Stimulated activated CD8-positive, alpha-beta memory T cell treated with anti-CD3 and anti-CD28 coated beads, Interleukin-4, amount 100 ng/mL, for 4 hours (primary cell): Measurements from ENCODE around the gene P2RY4.
"Not testable (repeated sequence)": the region's sequence is repeated elsewhere in the genome, so short reads cannot be mapped to it uniquely, and the experiment has no call there.

Source experiments
- DNase-seq, 2 donors: peaks; one replicate each; pipeline ENCODE4 v3.0.0-alpha.2; 2020; ENCODE audit warnings: low read depth in 2 of 2, low spot score in 1 of 2

P2RY4 gene

DNA sequence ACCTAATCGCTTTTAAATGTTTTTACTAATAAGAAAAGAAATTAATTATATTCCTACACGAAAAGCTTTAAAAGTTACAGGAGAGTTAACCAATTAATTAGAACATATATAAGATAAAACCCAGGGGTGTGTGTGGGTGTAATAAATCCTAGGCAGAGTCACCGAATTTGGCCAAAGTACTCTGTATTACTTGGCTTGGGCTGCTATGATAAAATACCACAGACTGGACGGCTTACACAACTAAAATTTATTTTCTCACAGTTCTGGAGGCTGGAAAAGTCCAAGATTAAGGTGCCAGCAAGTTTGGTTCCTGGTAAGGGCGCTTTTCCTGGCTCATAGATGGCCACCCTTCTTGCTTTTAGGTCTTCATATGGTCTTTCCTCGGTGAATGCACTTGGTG, 15.1 kb downstream of the P2RY4 start:
- no peak for DNase-seq

DNA sequence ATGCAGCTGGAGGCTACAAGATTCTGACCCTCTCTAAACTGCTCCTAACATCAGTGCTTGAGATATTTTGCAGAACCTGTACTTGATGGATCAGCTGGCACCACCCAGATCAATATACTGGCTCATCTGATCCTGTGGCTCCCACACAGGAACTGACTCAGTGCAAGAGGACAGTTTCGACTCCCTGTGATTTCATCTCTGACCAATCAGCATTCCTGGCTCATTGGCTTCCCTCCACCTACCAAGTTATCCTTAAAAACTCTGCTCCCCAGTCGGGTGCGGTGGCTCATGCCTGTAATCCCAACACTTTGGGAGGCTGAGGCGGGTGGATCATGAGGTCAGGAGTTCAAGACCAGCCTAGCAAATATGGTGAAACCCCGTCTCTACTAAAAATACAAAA, 16.4 kb downstream of the P2RY4 start:
- not testable (repeated sequence) for DNase-seq

DNA sequence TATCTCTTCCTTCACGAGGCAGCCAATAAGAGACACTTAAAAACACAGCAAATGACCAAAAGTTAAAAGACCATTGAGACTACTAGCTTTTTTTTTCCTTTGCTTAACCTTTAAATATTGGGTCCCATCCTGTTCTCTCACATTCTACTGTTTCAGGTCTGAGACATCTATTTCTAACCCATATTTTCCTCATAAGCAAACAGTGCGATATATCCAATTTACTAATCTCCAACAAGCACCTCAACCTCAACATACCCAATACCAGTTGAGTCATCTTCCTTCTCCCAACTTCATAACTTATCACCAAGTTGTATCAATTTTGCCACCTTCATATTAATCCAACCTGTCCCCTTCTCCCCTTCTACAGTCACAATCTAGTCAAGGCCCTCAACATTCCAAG, 18.5 kb downstream of the P2RY4 start:
- DNase-seq: no peak

DNA sequence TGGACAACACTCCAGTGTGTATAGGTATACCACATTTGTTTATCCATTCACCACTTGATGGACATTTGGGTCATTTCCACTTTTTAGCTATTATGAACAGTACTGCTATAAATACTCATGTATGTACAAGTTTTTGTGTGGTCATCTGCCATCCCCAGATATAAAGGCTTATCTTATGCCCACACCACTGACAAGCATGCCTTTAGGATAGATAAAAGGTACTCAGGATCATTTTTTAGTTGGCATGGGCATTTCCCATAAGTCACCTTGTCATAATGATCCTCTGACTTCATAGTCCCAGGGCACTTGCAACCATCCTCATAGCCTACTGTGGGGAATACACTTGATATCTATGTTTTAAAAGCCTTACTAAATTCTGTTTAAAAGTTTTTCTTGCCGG, 19.3 kb downstream of the P2RY4 start:
- no peak for DNase-seq

DNA sequence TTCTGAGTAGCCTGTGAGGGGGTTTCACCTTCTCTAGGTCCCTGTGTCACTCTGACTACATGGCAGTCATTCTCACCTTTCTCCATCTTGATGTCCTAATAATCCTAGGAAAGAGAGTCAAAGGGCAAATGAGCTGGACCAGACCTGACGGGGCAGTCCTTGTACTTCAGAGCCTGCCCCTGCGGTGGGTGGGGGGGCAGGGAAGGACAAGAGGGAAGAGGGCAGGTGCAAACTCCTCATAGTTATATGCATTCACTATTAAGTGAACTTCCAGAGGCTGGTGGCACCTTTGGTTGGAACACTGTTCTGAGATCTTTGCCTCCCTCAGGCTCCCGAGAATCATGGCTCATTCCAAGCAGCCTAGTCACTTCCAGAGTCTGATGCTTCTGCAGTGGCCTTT, 25.6 kb downstream of the P2RY4 start, which contains the start of gene AWAT1:
Gene AWAT1 (plus strand): TSS at position 301 of the 400 bp plus-strand sequence. CDS start 41 bp downstream, at position 342.
- no peak for DNase-seq

DNA sequence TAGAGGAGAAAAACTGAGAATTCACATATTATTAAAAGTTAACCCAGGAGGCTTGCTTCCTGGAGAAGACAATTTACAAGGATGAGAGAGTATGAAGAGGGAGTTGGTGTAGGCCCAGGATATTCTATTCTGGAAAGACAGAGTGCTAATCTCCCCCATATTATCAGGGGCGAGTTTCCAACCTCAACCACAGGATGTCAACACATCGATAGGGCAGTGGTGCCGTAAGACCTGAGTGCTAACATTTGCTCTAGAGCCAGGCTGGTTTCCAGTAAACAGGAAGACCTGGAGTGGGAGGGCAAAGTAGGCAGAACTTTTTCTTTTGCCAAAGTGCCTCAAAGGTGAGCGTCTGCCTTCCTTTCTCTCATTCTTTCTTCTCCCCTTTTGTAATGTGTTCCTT, 28.3 kb downstream of the P2RY4 start:
- no peak for DNase-seq

DNA sequence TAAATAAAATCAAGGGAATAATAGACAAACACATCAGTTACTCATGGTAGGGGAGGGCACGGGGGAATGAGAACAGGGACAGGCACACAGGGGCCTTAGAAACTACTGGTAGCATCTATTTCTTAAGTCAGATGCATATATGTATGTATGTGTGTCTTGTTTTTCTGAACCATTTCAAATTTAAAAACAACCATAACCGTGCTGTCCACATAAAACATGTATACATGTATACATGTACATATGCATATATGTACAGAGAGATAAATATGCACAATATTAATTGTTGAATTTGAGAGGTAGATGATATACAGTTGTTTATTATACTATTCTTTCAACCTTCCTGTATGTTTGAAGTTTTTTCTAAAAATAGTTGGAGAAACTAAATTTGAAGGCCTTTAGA, 33.3 kb downstream of the P2RY4 start:
- no peak for DNase-seq

DNA sequence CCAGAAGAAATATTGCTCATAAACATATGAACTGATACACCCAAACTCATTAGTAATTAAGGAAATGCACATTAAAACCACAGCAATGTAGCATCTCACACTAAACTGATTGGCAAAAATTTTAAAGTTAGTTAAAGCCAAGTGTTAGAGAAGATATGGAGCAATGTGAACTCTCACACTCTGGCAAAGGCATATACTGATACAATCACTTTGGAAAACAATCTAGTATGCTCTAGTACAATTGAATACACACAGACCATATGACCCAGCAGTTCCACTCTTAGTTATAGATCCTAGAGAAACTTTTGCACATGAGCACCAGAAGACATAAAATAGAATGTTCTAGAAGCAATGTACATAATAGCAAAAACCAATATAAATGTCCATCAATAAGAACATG, 34.0 kb downstream of the P2RY4 start:
- DNase-seq: no peak

DNA sequence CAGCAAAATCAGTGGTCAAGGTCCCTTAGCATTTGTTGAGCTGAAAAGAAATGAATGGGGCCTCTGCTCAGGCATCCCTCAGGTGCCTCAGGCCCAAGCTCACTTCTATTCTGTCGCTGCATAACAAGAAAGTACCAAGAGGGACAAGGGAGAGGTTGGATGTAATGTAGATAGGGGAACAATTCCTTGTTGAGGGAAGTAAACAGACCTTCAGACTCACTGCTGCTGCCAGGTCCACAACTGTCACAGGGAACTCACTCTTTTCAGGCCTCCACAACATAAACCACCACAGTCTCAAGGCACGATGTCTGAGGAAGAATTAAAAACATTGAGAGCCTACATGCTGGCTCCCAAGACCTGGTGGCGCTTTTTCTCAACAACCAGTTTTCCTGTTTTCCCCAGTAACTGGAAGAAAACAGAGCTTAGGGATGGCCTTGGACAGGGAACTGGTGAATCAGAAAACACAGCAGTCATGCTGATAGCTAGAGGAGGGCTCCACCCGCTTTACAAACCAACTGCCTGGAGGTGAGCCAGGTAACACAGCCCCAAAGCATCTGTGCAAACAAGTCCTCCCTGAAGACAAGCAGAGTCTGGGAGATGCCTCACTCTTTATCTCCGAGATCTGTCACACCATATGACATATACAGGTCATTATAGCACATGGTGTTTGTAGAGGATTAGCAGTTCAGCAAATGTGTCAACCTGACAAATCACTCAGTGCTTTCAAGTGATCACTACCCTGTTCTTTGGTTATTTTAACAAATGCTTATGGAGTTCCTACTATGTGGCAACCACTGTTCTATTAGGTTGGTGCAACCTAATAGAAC, 39.9 kb downstream of the P2RY4 start:
- no peak for DNase-seq

DNA sequence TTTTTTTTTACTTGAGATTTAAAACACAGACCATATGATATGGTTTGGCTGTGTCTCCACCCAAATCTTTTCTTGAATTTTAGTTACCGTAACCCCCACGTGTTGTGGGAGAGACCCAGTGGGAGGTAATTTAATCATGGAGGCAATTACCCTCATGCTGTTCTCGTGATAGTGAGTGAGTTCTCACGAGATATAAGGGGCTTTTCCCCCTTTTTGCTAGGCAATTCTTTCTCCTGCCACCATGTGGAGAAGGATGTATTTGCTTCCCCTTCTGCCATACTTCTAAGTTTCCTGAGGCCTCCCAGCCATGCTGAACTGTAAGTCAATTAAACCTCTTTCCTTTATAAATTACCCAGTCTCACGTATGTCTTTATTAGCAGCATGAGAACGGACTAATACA, 50.4 kb downstream of the P2RY4 start:
- DNase-seq: not testable (repeated sequence)

DNA sequence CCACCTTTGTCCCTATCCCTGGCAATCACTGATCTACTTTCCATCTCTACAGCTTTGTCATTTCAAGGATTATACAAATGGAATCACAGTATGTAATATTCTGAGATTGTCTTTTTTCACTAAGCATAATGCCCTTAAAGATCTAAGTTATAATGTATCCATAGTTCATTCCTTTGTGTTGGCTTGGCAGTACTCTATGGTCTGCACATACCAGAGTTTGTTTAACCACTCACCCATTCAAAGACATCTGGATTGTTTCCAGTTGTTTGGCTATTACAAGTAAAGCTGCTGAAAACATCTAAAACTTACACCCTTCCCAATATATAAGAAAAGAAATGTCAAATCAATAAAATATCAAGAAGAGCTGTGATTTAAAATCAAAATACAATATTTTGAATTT, 51.5 kb downstream of the P2RY4 start:
- DNase-seq: no peak
